ENCODE data around the gene GIGYF2. TPM values are rescaled to one million over a fixed set of nuclear protein-coding genes. Genes with fewer than 3 reads are reported as not detected.

The GIGYF2 gene
- total RNA-seq, 1 donor from 2014 or later, result 63.4 TPM

- H3K36me3 Mint-ChIP-seq (ENCODE audit: unreplicated experiment), result peaks cover 27% of the 10 kb centered on the region
- DNase-seq (ENCODE audit: extremely low spot score, unreplicated experiment), result no peak
- H3K9me3 Mint-ChIP-seq (ENCODE audit: unreplicated experiment), result no peaks in the 10 kb centered on the region
- H3K4me1 Mint-ChIP-seq (ENCODE audit: unreplicated experiment), result peaks cover 16% of the 10 kb centered on the region
- H3K4me3 Mint-ChIP-seq (ENCODE audit: unreplicated experiment), result no peak overlapping the region
- no peaks in the 10 kb centered on the region for H3K27me3 Mint-ChIP-seq (ENCODE audit: unreplicated experiment)
- no peak for TF ChIP-seq CTCF (IDR thresholded peaks at IDR 0.05)
- H3K27ac Mint-ChIP-seq (ENCODE audit: unreplicated experiment), result peak overlapping the region; percentile 46
Measured at GRCh38 chr2:232667989-232668583, 29.0 kb upstream of the GIGYF2 start.

- DNase-seq (ENCODE audit: extremely low spot score, unreplicated experiment), result no peak
- no peak overlapping the region for H3K4me3 Mint-ChIP-seq (ENCODE audit: unreplicated experiment)
- H3K4me1 Mint-ChIP-seq (ENCODE audit: unreplicated experiment), result peaks cover 16% of the 10 kb centered on the region
- H3K27me3 Mint-ChIP-seq (ENCODE audit: unreplicated experiment), result no peaks in the 10 kb centered on the region
- H3K27ac Mint-ChIP-seq (ENCODE audit: unreplicated experiment), result no peak overlapping the region
- peak; percentile 64 for TF ChIP-seq CTCF (IDR thresholded peaks at IDR 0.05)
- peaks cover 30% of the 10 kb centered on the region for H3K36me3 Mint-ChIP-seq (ENCODE audit: unreplicated experiment)
- H3K9me3 Mint-ChIP-seq (ENCODE audit: unreplicated experiment), result no peaks in the 10 kb centered on the region
Measured at GRCh38 chr2:232668805-232669444, 28.2 kb upstream of the GIGYF2 start.

GRCh38 chr2:232672588-232672987, 24.5 kb upstream of the GIGYF2 start:
- no peak for TF ChIP-seq CTCF (IDR thresholded peaks at IDR 0.05)
- Mint-ChIP-seq H3K27me3 (ENCODE audit: unreplicated experiment) (no peaks in the 10 kb centered on the region), H3K27ac (ENCODE audit: unreplicated experiment) (no peak overlapping the region), H3K4me1 (ENCODE audit: unreplicated experiment) (peaks cover 16% of the 10 kb centered on the region), H3K36me3 (ENCODE audit: unreplicated experiment) (peaks cover 45% of the 10 kb centered on the region), H3K4me3 (ENCODE audit: unreplicated experiment) (no peak overlapping the region), H3K9me3 (ENCODE audit: unreplicated experiment) (no peaks in the 10 kb centered on the region)
- no peak for DNase-seq (ENCODE audit: extremely low spot score, unreplicated experiment)

- Mint-ChIP-seq H3K4me1 (ENCODE audit: unreplicated experiment) (peaks cover 7% of the 10 kb centered on the region), H3K4me3 (ENCODE audit: unreplicated experiment) (no peak overlapping the region), H3K27ac (ENCODE audit: unreplicated experiment) (no peak overlapping the region), H3K36me3 (ENCODE audit: unreplicated experiment) (peaks cover 43% of the 10 kb centered on the region), H3K27me3 (ENCODE audit: unreplicated experiment) (no peaks in the 10 kb centered on the region), H3K9me3 (ENCODE audit: unreplicated experiment) (no peaks in the 10 kb centered on the region)
- no peak for TF ChIP-seq CTCF (IDR thresholded peaks at IDR 0.05)
- no peak for DNase-seq (ENCODE audit: extremely low spot score, unreplicated experiment)
Measured at GRCh38 chr2:232674491-232674890, 22.6 kb upstream of the GIGYF2 start.

DNA sequence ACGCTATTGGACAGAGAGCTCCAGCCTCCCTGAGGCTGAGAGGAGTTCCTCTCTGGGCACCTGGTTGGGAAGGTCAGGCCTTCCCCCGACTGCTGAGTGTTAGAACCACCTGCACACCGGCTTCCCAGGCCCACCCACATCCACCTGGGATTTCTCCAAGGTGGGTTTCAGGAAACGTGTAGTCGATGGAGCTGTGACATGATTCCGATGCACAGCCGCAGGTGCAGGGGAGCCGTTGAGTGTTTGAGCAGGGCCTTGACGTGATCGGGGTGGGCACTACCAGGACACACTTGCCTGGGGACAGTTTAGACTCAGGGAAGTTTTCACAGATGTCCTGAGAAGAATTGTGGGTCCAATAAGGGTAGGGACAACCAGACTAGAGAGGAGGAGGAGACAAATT, 21.8 kb upstream of the GIGYF2 start:
- H3K9me3 Mint-ChIP-seq (ENCODE audit: unreplicated experiment), result no peaks in the 10 kb centered on the region
- peaks cover 7% of the 10 kb centered on the region for H3K4me1 Mint-ChIP-seq (ENCODE audit: unreplicated experiment)
- no peaks in the 10 kb centered on the region for H3K27me3 Mint-ChIP-seq (ENCODE audit: unreplicated experiment)

More for the DNA sequence above, 21.8 kb upstream of the GIGYF2 start:
- no peak for TF ChIP-seq CTCF (IDR thresholded peaks at IDR 0.05)
- no peak for DNase-seq (ENCODE audit: extremely low spot score, unreplicated experiment)
- Mint-ChIP-seq H3K27ac (ENCODE audit: unreplicated experiment) (no peak overlapping the region), H3K4me3 (ENCODE audit: unreplicated experiment) (no peak overlapping the region), H3K36me3 (ENCODE audit: unreplicated experiment) (peaks cover 52% of the 10 kb centered on the region)
